ENCODE results near the gene ACADM. TPM values are rescaled to one million over a fixed set of nuclear protein-coding genes. Genes with fewer than 3 reads are reported as not detected.
A peak's percentile ranks its signal among the peaks of the same experiment; 100 is the strongest.

The ACADM gene
- total RNA-seq, 4 donors from 2014 or later, result 22.9 to 51.1 (median 41.2) TPM

DNA sequence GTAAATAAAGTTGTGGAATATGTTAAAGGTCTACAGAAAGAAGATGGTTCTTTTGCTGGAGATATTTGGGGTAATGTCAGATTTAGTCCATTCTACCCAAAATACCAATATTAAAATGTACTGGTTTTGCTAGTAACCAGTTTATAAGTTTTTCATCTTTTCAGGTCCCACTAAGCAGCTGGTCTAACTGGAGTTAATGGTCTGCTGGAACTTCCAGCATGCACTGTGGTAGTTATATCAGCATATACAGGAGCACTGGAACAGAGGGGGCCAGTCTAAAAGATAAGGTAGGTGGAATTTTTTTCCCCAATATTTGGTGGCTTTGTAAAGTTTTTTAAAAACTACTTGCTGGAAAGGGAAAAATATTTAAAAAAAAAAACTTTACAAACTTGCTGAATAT lies 65.5 kb downstream of the ACADM start:
- H3K4me1 ChIP-seq, result peaks cover 0 to 49% (median 23%) of the 10 kb centered on the region in 4 donors
- no peak for DNase-seq (ENCODE audit: low spot score in 2 of 2)
- H3K36me3 ChIP-seq, result peaks cover 0 to 52% (median 26%) of the 10 kb centered on the region in 3 donors
- no peak overlapping the region for H3K4me3 ChIP-seq
- H3K27me3 ChIP-seq, result no peaks in the 10 kb centered on the region
- no peak for TF ChIP-seq CTCF (IDR thresholded peaks at IDR 0.05)
- TF ChIP-seq POLR2A (IDR thresholded peaks at IDR 0.05), result no peak
- no peak for TF ChIP-seq EP300 (IDR thresholded peaks at IDR 0.05)
- H3K27ac ChIP-seq, result no peak overlapping the region
- H3K9me3 ChIP-seq, result no peaks in the 10 kb centered on the region

GRCh38 chr1:75791022-75791421 lies 66.5 kb downstream of the ACADM start:
- no peak for TF ChIP-seq EP300 (IDR thresholded peaks at IDR 0.05)
- TF ChIP-seq CTCF (IDR thresholded peaks at IDR 0.05), result no peak
- TF ChIP-seq POLR2A (IDR thresholded peaks at IDR 0.05), result no peak
- WGBS, 2 donors, result 85 to 94% methylated on average over 1 of the region's 1 CpG
- Histone ChIP-seq H3K4me3 (no peak overlapping the region), H3K4me1 (peaks cover 0 to 42% (median 23%) of the 10 kb centered on the region in 4 donors), H3K36me3 (peaks cover 0 to 62% (median 31%) of the 10 kb centered on the region in 3 donors), H3K9me3 (no peaks in the 10 kb centered on the region), H3K27ac (peak overlapping the region in 1 of 4 donors; percentile 2), H3K27me3 (no peaks in the 10 kb centered on the region)
- DNase-seq (ENCODE audit: low spot score in 2 of 2), result no peak

- no peak overlapping the region for H3K4me3 ChIP-seq
- WGBS, 2 donors, result 95 to 96% methylated on average over 3 of the region's 3 CpGs
- H3K9me3 ChIP-seq, result no peaks in the 10 kb centered on the region
- H3K36me3 ChIP-seq, result peaks cover 0 to 73% (median 31%) of the 10 kb centered on the region in 3 donors
- TF ChIP-seq EP300 (IDR thresholded peaks at IDR 0.05), result no peak
- TF ChIP-seq POLR2A (IDR thresholded peaks at IDR 0.05), result no peak
- no peak for TF ChIP-seq CTCF (IDR thresholded peaks at IDR 0.05)
- no peaks in the 10 kb centered on the region for H3K27me3 ChIP-seq
- peaks cover 0 to 40% (median 18%) of the 10 kb centered on the region in 4 donors for H3K4me1 ChIP-seq
- DNase-seq (ENCODE audit: low spot score in 2 of 2), result no peak
- no peak overlapping the region for H3K27ac ChIP-seq
Measured at GRCh38 chr1:75792091-75792490, 67.6 kb downstream of the ACADM start.

DNA sequence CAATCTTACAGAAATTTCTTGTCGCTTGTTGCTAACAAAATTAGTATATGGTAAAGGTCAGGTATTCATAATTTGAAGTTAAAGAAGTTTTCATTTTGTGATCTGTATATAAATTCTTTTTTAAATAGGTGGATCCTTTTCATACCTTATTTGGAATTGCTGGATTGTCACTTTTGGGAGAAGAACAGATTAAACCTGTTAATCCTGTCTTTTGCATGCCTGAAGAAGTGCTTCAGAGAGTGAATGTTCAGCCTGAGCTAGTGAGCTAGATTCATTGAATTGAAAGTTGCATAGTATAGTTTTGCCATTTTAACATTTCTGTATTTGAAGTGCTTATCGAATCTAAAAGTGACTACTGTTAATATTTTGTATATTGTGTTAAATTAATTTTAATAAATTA lies 69.9 kb downstream of the ACADM start:
- TF ChIP-seq POLR2A (IDR thresholded peaks at IDR 0.05), result no peak
- TF ChIP-seq EP300 (IDR thresholded peaks at IDR 0.05), result no peak
- TF ChIP-seq CTCF (IDR thresholded peaks at IDR 0.05), result no peak
- no peak overlapping the region for H3K27ac ChIP-seq
- no peak overlapping the region for H3K4me3 ChIP-seq
- no peaks in the 10 kb centered on the region for H3K9me3 ChIP-seq
- no peak for DNase-seq (ENCODE audit: low spot score in 2 of 2)
- no peaks in the 10 kb centered on the region for H3K27me3 ChIP-seq
- H3K36me3 ChIP-seq, result peaks cover 0 to 96% (median 31%) of the 10 kb centered on the region in 3 donors
- H3K4me1 ChIP-seq, result peaks cover 0 to 17% (median 2%) of the 10 kb centered on the region in 4 donors
- WGBS, 2 donors, result 95 to 99% methylated on average over 2 of the region's 2 CpGs

- Histone ChIP-seq H3K4me1 (peaks cover 0 to 3% (median 0%) of the 10 kb centered on the region in 4 donors), H3K27me3 (no peaks in the 10 kb centered on the region), H3K27ac (no peak overlapping the region), H3K4me3 (no peak overlapping the region), H3K9me3 (no peaks in the 10 kb centered on the region), H3K36me3 (peaks cover 0 to 87% (median 31%) of the 10 kb centered on the region in 3 donors)
- WGBS, 2 donors, result 96 to 98% methylated on average over 4 of the region's 4 CpGs
- DNase-seq (ENCODE audit: low spot score in 2 of 2), result no peak
- no peak for TF ChIP-seq POLR2A (IDR thresholded peaks at IDR 0.05)
- TF ChIP-seq EP300 (IDR thresholded peaks at IDR 0.05), result no peak
- TF ChIP-seq CTCF (IDR thresholded peaks at IDR 0.05), result no peak
Measured at GRCh38 chr1:75795703-75796193, 71.2 kb downstream of the ACADM start.
